HepG2 (cell line): ENCODE results near the gene MEAF6. TPM values are rescaled to one million over a fixed set of nuclear protein-coding genes. Genes with fewer than 3 reads are reported as not detected.

Experiments
- ATAC-seq: fragments of 200-7000 bp; cut with Tn5 transposase; 3 replicates; pipeline ENCODE4 v1.9.1; 2020; ENCODE audit warnings: mild to moderate bottlenecking, moderate library complexity
- BruUV-seq: library from RNA; stranded (reverse); fragments of 400-500 nt; replicated peaks from 2 replicates; lab custom pipeline; 2021; lab: Mats Ljungman, UMichigan
- CTCF ChIA-PET: fragments of 300-600 bp; formaldehyde crosslinking; extraction: SDS; loops from one replicate; lab custom pipeline; 2021; ENCODE audit warnings: low total read pairs, inconsistent platforms, low intra/inter-chr PET ratio; lab: Yijun Ruan, JAX
- POLR2A ChIA-PET: fragments of 350-600 bp; sonication (Branson Sonifier 250); formaldehyde crosslinking; loops from one replicate; lab custom pipeline; 2020; ENCODE audit warnings: antibody characterized with exemption, inconsistent platforms; lab: Yijun Ruan, JAX
- DNase-seq: peaks from one replicate; pipeline ENCODE4 v3.0.0-alpha.2; 2015; ENCODE audit warnings: low spot score
- FAIRE-seq: peaks from 3 replicates; lab custom pipeline; 2011; peaks lifted over from hg19 to GRCh38; lab: Jason Lieb, UNC
- H2AFZ ChIP-seq: one replicate; pipeline ENCODE4 v1.6.1; 2011; ENCODE audit warnings: low read length, inconsistent platforms
- H3K27ac ChIP-seq: fragments of 300-600 bp; 3 replicates; pipeline ENCODE4 v1.8.0; 2011; ENCODE audit warnings: mixed run types, mild to moderate bottlenecking, mixed read lengths, low read length, inconsistent platforms; ENCODE audit not compliant: insufficient read depth; ENCODE audit errors: extremely low read length
- H3K27me3 ChIP-seq, 2 experiments: fragments of 200-600 bp in 1 of 2; 2 replicates in 1 of 2; 3 replicates in 1 of 2; pipeline versions ENCODE4 v1.6.0 to v1.8.0; 2011; ENCODE audit warnings: low read length in 2 of 2, mild to moderate bottlenecking in 2 of 2, moderate library complexity in 2 of 2, inconsistent platforms in 1 of 2; ENCODE audit not compliant: insufficient read depth in 2 of 2, control insufficient read depth in 1 of 2
- H3K36me3 ChIP-seq, 2 experiments: fragments of 200-600 bp in 1 of 2; replicated peaks in 1 of 2; 2 replicates in 1 of 2; 3 replicates in 1 of 2; pipeline versions ENCODE4 v1.5.1 to v1.8.0; 2011; ENCODE audit warnings: low read length in 2 of 2, inconsistent platforms in 1 of 2; ENCODE audit not compliant: insufficient read depth in 2 of 2, control insufficient read depth in 1 of 2
- H3K4me1 ChIP-seq: 2 replicates; pipeline ENCODE4 v1.5.1; 2012; ENCODE audit warnings: low read length, inconsistent platforms; ENCODE audit not compliant: insufficient read depth
- H3K4me2 ChIP-seq: 2 replicates; pipeline ENCODE4 v1.6.0; 2011; ENCODE audit warnings: low read depth, low read length, inconsistent platforms
- H3K4me3 ChIP-seq, 3 experiments: fragments of 200-600 bp in 1 of 3; sonication (generic), shearing (Covaris generic) in 1 of 3; replicated peaks in 1 of 3; 2 replicates each; pipeline ENCODE4 v1.5.1; 2011 to 2016; ENCODE audit warnings: low read length in 3 of 3, inconsistent platforms in 2 of 3, low read depth in 2 of 3, mild to moderate bottlenecking in 2 of 3, control low read depth in 1 of 3, mixed read lengths in 1 of 3; ENCODE audit not compliant: insufficient read depth in 1 of 3
- H3K79me2 ChIP-seq: one replicate; pipeline ENCODE4 v1.6.1; 2011; ENCODE audit warnings: low read length, inconsistent platforms; ENCODE audit not compliant: insufficient read depth
- H3K9ac ChIP-seq: 2 replicates; pipeline ENCODE4 v1.6.0; 2011; ENCODE audit warnings: mild to moderate bottlenecking, low read depth, low read length, inconsistent platforms; ENCODE audit not compliant: insufficient read depth
- H3K9me3 ChIP-seq: 2 replicates; pipeline ENCODE4 v1.5.1; 2012; ENCODE audit warnings: mild to moderate bottlenecking, low read length
- H4K20me1 ChIP-seq: 2 replicates; pipeline ENCODE4 v1.6.0; 2011; ENCODE audit warnings: inconsistent platforms, mild to moderate bottlenecking, low read length, moderate library complexity; ENCODE audit not compliant: insufficient read depth
- ARHGAP35 ChIP-seq: sonication (generic); formaldehyde crosslinking; IDR thresholded peaks from 2 replicates; pipeline ENCODE4 v1.9.0; 2022; ENCODE audit warnings: mild to moderate bottlenecking, inconsistent platforms, moderate library complexity, missing genetic modification reagents, borderline replicate concordance
- ARID2 ChIP-seq: sonication (generic); formaldehyde crosslinking; IDR thresholded peaks from 2 replicates; pipeline ENCODE4 v1.8.1; 2022; ENCODE audit warnings: mild to moderate bottlenecking, missing genetic modification reagents, borderline replicate concordance
- KAT7 ChIP-seq: IDR thresholded peaks from 2 replicates; pipeline ENCODE4 v1.6.1; 2018; ENCODE audit warnings: borderline replicate concordance, missing compliant biosample characterization
- KDM1A ChIP-seq: IDR thresholded peaks from 2 replicates; pipeline ENCODE4 v1.6.1; 2016; ENCODE audit warnings: missing compliant biosample characterization
- MBD4 ChIP-seq: IDR thresholded peaks from 2 replicates; pipeline ENCODE4 v1.6.1; 2012; ENCODE audit warnings: low read length, inconsistent platforms, borderline replicate concordance
- MED8 ChIP-seq: sonication (generic); formaldehyde crosslinking; IDR thresholded peaks from 2 replicates; pipeline ENCODE4 v1.8.1; 2023; ENCODE audit warnings: mild to moderate bottlenecking, missing genetic modification reagents; ENCODE audit not compliant: insufficient replicate concordance
- MEF2D ChIP-seq: sonication (generic); formaldehyde crosslinking; IDR thresholded peaks from 2 replicates; pipeline ENCODE4 v1.5.1; 2020; ENCODE audit warnings: mild to moderate bottlenecking, missing genetic modification reagents
- MEIS2 ChIP-seq: sonication (generic); formaldehyde crosslinking; IDR thresholded peaks from 2 replicates; pipeline ENCODE4 v1.9.0; 2021; ENCODE audit warnings: mild to moderate bottlenecking, missing genetic modification reagents
- SMYD3 ChIP-seq: sonication (generic); formaldehyde crosslinking; IDR thresholded peaks from 2 replicates; pipeline ENCODE4 v1.8.1; 2023; ENCODE audit warnings: mild to moderate bottlenecking, missing genetic modification reagents
- SNAI1 ChIP-seq: sonication (generic); formaldehyde crosslinking; IDR thresholded peaks from 2 replicates; pipeline ENCODE4 v1.5.0; 2020; ENCODE audit warnings: mild to moderate bottlenecking, missing genetic modification reagents, borderline replicate concordance
- SRSF4 ChIP-seq: fragments of 200-400 bp; formaldehyde crosslinking; IDR thresholded peaks from one replicate; pipeline ENCODE4 v1.6.1; 2018; ENCODE audit warnings: mild to moderate bottlenecking, low read depth, low read length, moderate library complexity; ENCODE audit not compliant: poor library complexity, severe bottlenecking
- THAP11 ChIP-seq: IDR thresholded peaks from 2 replicates; pipeline ENCODE4 v1.6.1; 2016; ENCODE audit warnings: missing biosample characterization, missing genetic modification reagents
- WIZ ChIP-seq: sonication (generic); formaldehyde crosslinking; IDR thresholded peaks from 2 replicates; pipeline ENCODE4 v1.5.1; 2020; ENCODE audit warnings: mild to moderate bottlenecking, missing genetic modification reagents
- YY1 ChIP-seq: IDR thresholded peaks from 2 replicates; pipeline ENCODE4 v1.6.1; 2011; ENCODE audit warnings: low read length, low read depth, moderate library complexity, mild to moderate bottlenecking; ENCODE audit not compliant: insufficient read depth, insufficient replicate concordance
- ZNF33B ChIP-seq: sonication (generic); formaldehyde crosslinking; IDR thresholded peaks from 2 replicates; pipeline ENCODE4 v1.5.1; 2020; ENCODE audit warnings: mild to moderate bottlenecking, missing genetic modification reagents
- ZNF350 ChIP-seq: sonication (generic); formaldehyde crosslinking; IDR thresholded peaks from 2 replicates; pipeline ENCODE4 v1.4.0; 2020; ENCODE audit warnings: mild to moderate bottlenecking, low read depth, missing genetic modification reagents, borderline replicate concordance
- ZNF546 ChIP-seq: sonication (generic); formaldehyde crosslinking; conservative IDR thresholded peaks from 2 replicates; pipeline ENCODE4 v1.8.1; 2023; ENCODE audit warnings: mild to moderate bottlenecking, missing genetic modification reagents
- ZNF646 ChIP-seq: sonication (generic); formaldehyde crosslinking; IDR thresholded peaks from 2 replicates; pipeline ENCODE4 v1.9.0; 2021; ENCODE audit warnings: mild to moderate bottlenecking, missing genetic modification reagents
- WGBS: methylation state at CpG from one replicate; pipeline ENCODE4 v1.1.6; 2017; ENCODE audit warnings: low lambda C conversion rate; 5-methylcytosine and 5-hydroxymethylcytosine counted together
- in situ Hi-C: cut with HindIII; loops from 2 replicates; pipeline ENCODE4 v1.10.0; 2017; ENCODE audit warnings: low pct_unique_long_range_greater_than_20kb; ENCODE audit not compliant: extremely low pct_ligation_motif_present
- intact Hi-C: fragments of 100-400 bp; cut with micrococcal nuclease; formaldehyde crosslinking; loops from one replicate; pipeline ENCODE4 v1.10.0; 2022; ENCODE audit not compliant: unreplicated experiment
- polyA plus RNA-seq, 8 experiments: library from polyadenylated mRNA; depleted of rRNA in 3 of 8; stranded (reverse) in 7 of 8; unstranded in 1 of 8; fragments of >200 nt; fragmentation: Illumina TruSeq in 4 of 8; extraction: Trizol in 4 of 8; gene quantifications; 2 replicates each; pipeline versions ENCODE4 v1.2.1 to v1.2.3, GENCODE V29; 2011 to 2016; ENCODE audit warnings: low read depth in 4 of 8, missing spikeins in 1 of 8, mixed read lengths in 1 of 8; ENCODE audit not compliant: insufficient read depth in 1 of 8
- total RNA-seq, 5 experiments: library from RNA; depleted of rRNA; stranded (reverse); fragments of >200 nt; fragmentation: Illumina TruSeq; extraction: Trizol; gene quantifications; 2 replicates each; pipeline ENCODE4 v1.2.3, GENCODE V29; 2016; ENCODE audit warnings: low read depth in 1 of 5

The MEAF6 gene
- total and polyA plus RNA-seq, 2 of the 13 experiments (the other 11 are each of a cell fraction or from before 2014, with no cell fraction given) = 29.5 to 45.6 TPM

GRCh38 chr1:37515185-37516034 lies 844 bp upstream of the MEAF6 start:
- Histone ChIP-seq H3K4me2 (peak overlapping the region; percentile 94), H2AFZ (no peak overlapping the region), H3K36me3 (peaks cover 4 to 14% of the 10 kb centered on the region in 2 experiments; a peak in 3 of 5 replicates), H4K20me1 (peaks cover 9% of the 10 kb centered on the region; the same call in 1 of the 2 replicates), H3K4me1 (peaks cover 23% of the 10 kb centered on the region), H3K4me3 (peak overlapping the region; percentile 84 to 92 (median 90)), H3K27ac (peak overlapping the region; percentile 96), H3K79me2 (peaks cover 20% of the 10 kb centered on the region), H3K9ac (peak overlapping the region; percentile 85), H3K9me3 (no peaks in the 10 kb centered on the region), H3K27me3 (no peaks in the 10 kb centered on the region)
- in situ Hi-C loops = no loop called here
- ChIA-PET POLR2A (interaction anchor here (0.8 to 2.8 kb wide), 22 partner anchors 9 to 498 kb away, joined by 3 to 52 read pairs (median 8); partner anchors contain the start of genes CDCA8, DNALI1, GNL2 and SNIP1), CTCF (interaction anchor here (1.1 kb wide), 1 partner anchor 167 kb away, joined by 4 read pairs; no protein-coding TSS in a partner anchor)
- FAIRE-seq (peak; percentile 8), DNase-seq (no peak), ATAC-seq (no peak)
- intact Hi-C loops = no loop called here
- 57% methylated on average over 18 of the region's 18 CpGs for WGBS
- BruUV-seq = TSS peak; percentile 97
- TF ChIP-seq MED8 (CRISPR knock-in tag) (peak; percentile 14), YY1 (no peak), WIZ (CRISPR knock-in tag) (no peak), ZNF546 (CRISPR knock-in tag) (no peak), MEIS2 (CRISPR knock-in tag) (no peak), ZNF646 (CRISPR knock-in tag) (no peak), THAP11 (CRISPR knock-in tag) (no peak), ARID2 (CRISPR knock-in tag) (peak; percentile 77; the same call in 1 of the 2 replicates), ZNF350 (CRISPR knock-in tag) (0 out of 2 replicates have a peak, but pooled peaks have one; percentile 24), MEF2D (CRISPR knock-in tag) (peak; percentile 29; the same call in 1 of the 2 replicates), ZNF33B (CRISPR knock-in tag) (no peak), MBD4 (no peak), KAT7 (CRISPR knock-in tag) (no peak), SRSF4 (no peak), SNAI1 (CRISPR knock-in tag) (no peak), KDM1A (no peak), ARHGAP35 (CRISPR knock-in tag) (no peak), SMYD3 (CRISPR knock-in tag) (0 out of 2 replicates have a peak, but pooled peaks have one; percentile 55)
